GM18907 (cell line): Measurements from ENCODE around the gene FBXW7.

Experiments
- ATAC-seq: cut with Tn5 transposase; IDR thresholded peaks from one replicate; pipeline ENCODE4 v1.9.1; 2021; ENCODE audit warnings: mild to moderate bottlenecking, moderate library complexity; ENCODE audit not compliant: unreplicated experiment

Gene FBXW7

DNA sequence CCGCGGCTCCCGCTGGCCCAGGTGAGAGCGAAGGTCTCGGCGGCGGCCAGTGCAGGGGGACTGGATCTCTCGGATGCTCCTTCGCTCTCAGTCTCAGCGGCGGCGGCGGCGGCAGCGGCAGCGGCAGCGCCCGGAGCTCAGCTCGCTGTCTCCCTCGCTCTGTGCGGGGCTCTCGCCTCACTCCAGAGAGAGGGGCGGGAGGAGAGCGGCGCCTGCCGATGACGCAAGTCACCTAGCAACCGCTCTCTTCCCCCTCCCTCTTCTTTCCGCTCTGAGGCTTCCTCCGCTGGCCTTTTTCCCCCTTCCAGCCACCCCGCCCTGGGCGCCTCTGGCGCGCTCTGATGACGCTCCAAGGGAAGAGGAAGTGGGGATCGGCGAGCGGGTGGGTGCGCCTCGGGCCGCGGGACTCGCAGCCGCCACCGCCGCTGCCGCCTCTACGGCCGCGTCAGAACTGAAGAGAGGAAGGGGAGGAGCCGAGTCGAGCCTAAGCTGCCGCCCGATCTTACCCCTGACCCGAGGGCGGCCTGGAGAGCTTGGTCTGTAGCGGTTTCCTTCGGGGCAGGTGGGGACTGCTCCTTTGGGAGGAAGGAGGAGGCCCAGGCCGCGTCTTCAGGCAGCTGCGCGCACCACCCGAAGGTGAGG, at the start of gene FBXW7:
TSS of gene FBXW7 (minus strand) at position 190 of the 642 bp plus-strand sequence. CDS start 124,289 bp downstream, outside the sequence.
- ATAC-seq = peak; percentile 87

DNA sequence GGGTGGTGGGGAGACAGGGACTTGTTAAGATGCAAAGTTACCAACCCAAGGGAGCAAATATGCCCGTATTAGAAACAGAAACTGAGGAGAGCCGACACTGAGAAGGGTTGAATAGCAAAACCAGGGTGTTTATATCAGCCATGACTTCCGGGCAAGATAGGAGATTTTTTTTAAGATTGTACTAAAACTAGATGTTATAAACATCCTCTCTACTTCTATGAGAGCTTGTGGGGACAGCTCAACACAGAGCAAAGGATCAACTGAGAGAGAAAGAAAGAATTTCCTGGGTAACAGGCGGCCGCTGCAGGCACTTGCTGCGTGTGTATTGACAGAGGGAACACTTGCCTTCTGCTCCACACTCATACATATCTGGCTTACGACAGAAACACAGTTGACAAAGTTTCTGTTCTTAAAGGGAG, 49.1 kb upstream of the FBXW7 start:
- ATAC-seq = peak; percentile 60

DNA sequence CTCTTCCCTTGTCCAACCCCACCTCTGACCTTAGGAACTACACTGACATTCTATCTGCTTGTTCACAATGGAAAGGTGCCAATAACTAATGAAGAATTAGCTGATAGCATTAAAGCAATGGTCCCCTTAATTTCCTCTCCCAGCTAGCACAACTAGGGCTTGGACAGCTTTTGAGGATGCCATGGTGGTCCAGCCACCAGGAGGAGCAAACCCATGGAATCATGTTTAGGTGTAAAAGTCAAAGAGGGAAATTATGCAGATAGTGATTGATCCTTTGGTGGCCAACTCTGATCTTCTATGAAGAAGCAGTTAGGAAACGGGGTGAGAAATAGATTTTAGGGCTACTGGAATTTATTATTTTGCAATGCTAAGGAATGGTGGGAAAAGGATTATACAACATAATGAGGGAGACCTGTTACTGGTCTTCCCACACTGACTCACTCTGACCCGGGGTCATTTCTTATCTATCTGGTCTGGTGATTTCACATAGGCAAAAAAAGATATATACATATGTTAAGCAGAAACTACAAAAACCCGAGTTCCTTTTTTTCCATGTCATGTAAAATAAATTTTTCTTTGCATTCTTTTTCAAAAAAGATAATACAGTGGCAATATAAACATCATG, 45.8 kb upstream of the FBXW7 start:
- no peak for ATAC-seq

DNA sequence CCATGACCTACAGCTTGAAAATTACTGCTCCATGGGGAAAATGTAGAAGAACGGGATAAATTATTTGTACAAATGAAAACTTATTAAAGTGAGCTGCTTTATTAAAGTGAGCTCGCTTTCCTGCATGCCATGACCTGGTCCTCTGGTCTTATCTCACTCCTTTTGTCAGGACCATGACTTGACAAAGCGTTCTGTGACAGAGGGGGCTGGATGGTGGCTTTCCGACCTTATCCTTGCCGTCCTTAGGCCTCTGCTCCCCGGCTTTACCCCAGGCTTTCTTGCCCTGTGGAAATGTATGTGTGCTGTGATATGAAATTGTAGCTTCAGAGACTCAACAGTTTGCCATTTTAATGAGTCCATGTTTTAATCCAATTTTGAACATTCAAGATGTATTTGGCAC, 44.0 kb upstream of the FBXW7 start:
- ATAC-seq = no peak

- ATAC-seq = no peak
Measured at GRCh38 chr4:152579107-152579764, 43.3 kb upstream of the FBXW7 start.

DNA sequence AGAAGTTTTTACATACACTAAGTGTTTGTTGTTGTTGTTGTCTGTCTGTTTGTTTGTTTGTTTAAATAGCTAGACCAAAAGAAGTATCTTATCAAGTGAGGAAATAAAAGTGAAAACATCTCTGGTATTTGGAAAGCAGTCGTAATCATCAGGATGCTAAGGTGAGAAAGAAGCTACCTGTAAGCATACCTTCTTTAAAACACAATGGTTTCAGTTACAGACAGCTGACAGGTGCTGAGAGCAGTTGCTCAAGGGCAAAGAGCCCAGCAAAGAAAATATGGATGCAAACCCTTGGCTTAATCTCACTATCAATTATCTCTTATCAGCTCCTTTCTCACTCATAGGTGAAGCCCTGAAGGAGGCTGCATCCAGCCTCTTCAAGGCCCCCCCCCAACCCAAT, 42.8 kb upstream of the FBXW7 start:
- no peak for ATAC-seq

DNA sequence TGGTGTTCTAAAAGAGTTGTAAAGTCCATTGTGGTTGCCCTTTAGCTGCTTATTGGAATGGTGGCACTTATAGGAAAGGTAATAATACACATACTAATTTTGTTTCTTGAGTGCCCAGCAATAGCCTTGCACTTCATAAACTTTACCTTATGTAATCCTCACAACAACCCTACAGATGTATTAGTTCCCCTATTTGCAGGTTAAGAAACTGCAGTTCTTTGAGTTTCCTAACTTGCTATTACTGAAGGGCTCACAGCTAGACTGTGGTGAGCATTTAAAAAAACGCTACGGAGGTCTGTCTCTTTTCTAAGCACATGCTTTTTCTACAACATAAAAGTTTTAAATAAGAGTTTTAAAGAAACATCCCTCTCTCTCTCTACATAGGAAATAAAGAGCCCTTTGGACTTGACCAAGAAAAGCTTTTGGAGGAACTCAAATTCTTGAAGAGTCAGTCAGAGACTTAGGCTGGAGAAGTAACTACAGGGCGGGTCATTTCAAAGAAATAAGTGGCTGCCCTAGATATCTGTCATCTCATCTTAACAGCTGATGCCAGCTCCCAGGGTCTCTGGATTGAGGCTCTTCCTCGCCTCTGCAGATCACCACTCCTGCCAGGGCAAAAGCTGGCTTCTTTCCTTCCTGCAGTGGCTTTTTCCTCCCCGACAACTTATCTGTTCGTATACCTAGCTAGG, 42.0 kb upstream of the FBXW7 start:
- ATAC-seq = no peak

DNA sequence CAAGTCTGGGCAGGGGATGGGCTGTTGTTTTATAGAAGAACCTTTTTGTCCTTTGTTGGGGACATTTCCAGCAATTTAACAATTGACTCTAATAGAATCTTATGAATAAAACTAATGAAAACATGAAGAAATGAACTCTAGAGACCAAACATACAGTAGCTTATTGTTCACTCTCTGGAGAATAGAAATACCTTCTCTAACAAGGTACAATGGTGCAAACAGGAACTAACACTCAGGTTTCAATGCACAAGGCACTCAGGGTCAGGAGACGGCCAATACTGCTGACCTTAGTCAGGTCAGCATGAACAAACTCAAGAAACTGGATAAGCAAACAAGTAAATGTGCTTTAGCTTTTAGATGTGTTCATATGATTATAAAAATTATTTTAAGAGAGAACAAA, 39.6 kb upstream of the FBXW7 start:
- ATAC-seq = no peak

DNA sequence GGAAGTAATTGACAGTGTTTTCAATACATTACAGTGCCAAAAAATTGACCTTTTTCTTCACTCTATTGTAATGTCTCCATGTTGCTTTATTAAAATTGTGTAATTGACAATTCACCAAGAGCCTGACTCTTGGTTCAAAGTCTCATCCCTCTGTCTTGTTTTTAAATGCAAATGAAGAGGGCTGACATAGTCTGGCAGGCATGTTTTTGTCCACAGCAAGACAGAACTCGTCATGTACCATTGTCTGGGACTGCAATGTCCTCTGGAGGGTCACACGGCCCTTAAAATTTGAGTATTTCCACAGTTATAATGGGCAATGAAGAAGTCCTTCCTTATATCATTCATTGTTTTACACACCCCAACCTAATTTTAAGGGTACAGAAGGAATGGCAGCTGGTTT, 38.0 kb upstream of the FBXW7 start:
- ATAC-seq = no peak

DNA sequence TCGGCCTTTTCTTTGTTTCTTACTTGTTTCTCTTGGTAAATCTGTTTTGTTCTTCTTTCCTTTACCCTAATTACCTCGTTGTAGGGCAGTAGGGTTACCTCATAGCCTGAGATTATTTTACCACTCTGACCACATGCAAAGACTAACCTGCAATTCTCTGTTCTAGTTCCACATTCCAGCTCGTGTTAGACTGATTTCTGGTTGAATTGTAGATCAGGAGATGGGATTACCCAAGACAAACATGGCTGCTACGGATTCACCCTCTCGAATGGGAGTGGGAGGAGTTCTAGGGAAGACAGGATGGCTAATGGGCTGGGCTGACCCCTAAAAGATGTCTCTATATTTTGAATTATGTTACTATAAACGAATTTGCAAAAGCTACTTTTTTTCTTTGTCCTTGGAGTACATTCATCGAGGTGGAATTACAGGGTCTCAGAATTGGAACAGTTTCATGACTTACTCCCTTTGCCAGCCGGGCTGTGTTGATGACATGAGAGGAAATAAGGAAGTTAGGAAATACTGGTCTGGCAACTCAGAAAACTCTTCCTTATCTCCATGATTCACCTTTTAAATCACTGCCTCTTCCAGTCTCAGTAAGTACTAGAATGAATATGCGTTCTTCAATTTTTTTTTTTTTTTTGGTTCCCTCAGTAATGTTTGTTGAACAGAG, 36.7 kb upstream of the FBXW7 start:
- ATAC-seq = peak; percentile 73

GRCh38 chr4:152571770-152572169, 35.9 kb upstream of the FBXW7 start:
- no peak for ATAC-seq

- ATAC-seq = no peak
Measured at GRCh38 chr4:152571296-152571695, 35.4 kb upstream of the FBXW7 start.

GRCh38 chr4:152565333-152565732, 29.4 kb upstream of the FBXW7 start:
- no peak for ATAC-seq

GRCh38 chr4:152564336-152564735, 28.4 kb upstream of the FBXW7 start:
- ATAC-seq = no peak

GRCh38 chr4:152563209-152563608, 27.3 kb upstream of the FBXW7 start:
- ATAC-seq = no peak

GRCh38 chr4:152559641-152560040, 23.7 kb upstream of the FBXW7 start:
- no peak for ATAC-seq

DNA sequence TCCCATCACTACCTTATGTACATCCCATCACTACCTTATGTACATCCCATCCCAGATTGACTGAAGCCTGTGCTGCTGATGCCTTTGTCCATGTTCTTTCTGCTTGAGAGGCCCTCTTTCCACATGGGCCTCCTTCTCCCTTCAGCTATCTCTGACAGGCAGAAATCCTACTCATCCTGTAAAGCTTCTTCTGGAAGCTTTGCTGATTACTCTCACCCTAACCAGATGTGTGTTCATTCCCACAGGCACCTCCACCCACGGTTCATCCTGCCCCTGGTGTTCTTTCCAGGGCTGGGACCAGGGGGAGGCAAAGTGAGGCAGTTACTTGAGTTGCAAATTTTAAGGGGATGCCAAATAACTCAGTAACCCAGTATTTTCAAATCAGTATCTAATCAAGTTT, 22.5 kb upstream of the FBXW7 start:
- no peak for ATAC-seq

- no peak for ATAC-seq
Measured at GRCh38 chr4:152556834-152557233, 20.9 kb upstream of the FBXW7 start.

DNA sequence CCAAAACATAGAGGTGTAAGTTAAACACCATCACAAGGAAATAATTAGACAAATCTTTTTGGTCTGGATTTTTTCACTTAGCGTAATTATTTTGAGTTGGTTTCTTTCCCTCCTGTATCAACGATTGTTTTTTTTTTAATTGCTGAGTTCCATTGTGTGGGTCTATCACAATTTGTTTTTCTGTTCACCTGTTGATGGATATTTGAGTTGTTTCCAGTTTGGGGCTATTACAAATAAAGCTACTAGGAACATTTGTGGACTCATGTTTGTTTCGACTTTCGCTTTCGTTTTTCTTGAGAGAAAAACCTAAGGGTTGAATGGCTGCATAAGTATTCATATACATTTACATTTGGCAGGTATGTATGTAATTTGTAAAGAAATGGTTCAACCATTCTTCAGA, 20.4 kb upstream of the FBXW7 start:
- ATAC-seq = no peak

GRCh38 chr4:152554742-152555141, 18.9 kb upstream of the FBXW7 start:
- no peak for ATAC-seq

DNA sequence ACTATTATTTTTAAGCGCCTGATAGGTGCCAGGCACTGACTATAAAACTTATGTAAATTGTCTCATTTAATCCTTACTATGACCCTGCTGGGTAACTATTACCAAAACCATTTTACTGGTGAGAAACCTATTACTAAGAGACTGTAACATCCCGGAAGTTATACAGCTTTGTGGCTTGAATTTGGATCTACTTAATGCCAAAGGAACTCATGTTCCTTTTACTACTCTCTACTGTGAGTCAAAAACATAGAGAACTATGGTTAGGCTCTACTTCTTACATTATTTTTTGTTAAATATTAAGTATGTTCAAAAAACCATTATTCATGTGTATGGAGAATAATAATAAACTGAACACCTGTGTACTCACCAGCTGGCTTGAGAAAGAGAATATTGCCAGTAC, 14.8 kb upstream of the FBXW7 start:
- ATAC-seq = peak; percentile 57
